ENCODE measurements around the gene CRYBG1. TPM values are rescaled to one million over a fixed set of nuclear protein-coding genes. Genes with fewer than 3 reads are reported as not detected.
A peak's percentile ranks its signal among the peaks of the same experiment; 100 is the strongest.

Gene CRYBG1
- polyA plus RNA-seq, 1 donor (not counting 4 experiments of a cell fraction or from before 2014, with no cell fraction given): 54.7 TPM

DNA sequence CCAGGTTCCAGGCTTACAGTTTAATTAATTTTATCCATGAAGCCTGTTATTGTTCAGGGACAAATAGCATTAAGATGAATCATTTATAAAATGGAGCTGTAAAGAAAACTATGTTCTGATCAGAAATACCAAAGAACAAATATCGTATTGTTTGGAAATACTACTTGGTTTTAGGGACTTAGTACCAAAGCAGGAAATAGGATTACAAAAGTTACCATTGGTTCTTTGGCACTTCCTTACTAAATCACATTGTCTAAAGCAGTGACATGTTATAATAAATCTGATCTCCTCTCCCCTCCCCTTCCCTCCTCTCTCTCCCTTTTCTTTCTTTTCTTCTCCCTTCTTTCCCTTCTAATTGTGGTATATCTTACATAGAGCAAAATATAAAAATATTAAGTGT lies 29.6 kb downstream of the CRYBG1 start:
- Histone ChIP-seq H3K4me3 (ENCODE audit: control insufficient read depth in 2 of 3, extremely low read depth in 1 of 3, insufficient read depth in 2 of 3, low read depth in 1 of 3, low read length in 3 of 3) (no peak overlapping the region), H3K9ac (ENCODE audit: control insufficient read depth, extremely low read depth, insufficient read depth, low read length) (no peak overlapping the region), H3K9me1 (ENCODE audit: control insufficient read depth, extremely low read depth, insufficient read depth, low read length) (no peaks in the 10 kb centered on the region), H3K27me3 (ENCODE audit: control insufficient read depth, extremely low read depth, insufficient read depth, low read length) (no peaks in the 10 kb centered on the region), H3K9me3 (ENCODE audit: control insufficient read depth, low read depth, low read length) (no peaks in the 10 kb centered on the region), H2AFZ (ENCODE audit: control insufficient read depth, low read length) (no peak overlapping the region), H3K4me2 (ENCODE audit: control insufficient read depth, extremely low read depth, insufficient read depth, low read depth, low read length) (no peak overlapping the region), H3K27ac (ENCODE audit: control insufficient read depth, insufficient read depth, low read length) (no peak overlapping the region), H3K36me3 (ENCODE audit: control insufficient read depth in 2 of 2, extremely low read depth in 1 of 2, insufficient read depth in 2 of 2, low read length in 2 of 2) (no peaks in the 10 kb centered on the region), H4K20me1 (ENCODE audit: control insufficient read depth, extremely low read depth, insufficient read depth, low read length) (no peaks in the 10 kb centered on the region), H3K79me2 (ENCODE audit: control insufficient read depth, insufficient read depth, low read length) (peaks cover 8% of the 10 kb centered on the region), H3K4me1 (ENCODE audit: control insufficient read depth, extremely low read depth, insufficient read depth, low read length) (peaks cover 15% of the 10 kb centered on the region)
- peak; percentile 51 for FAIRE-seq
- dilution Hi-C loops (cut with MboI; ENCODE audit: extremely low pct_ligation_motif_present, low sequenced_read_pairs): no loop called here
- TF ChIP-seq EZH2 (IDR thresholded peaks at IDR 0.05; ENCODE audit: low read length): no peak
- TF ChIP-seq, protein P1, sequence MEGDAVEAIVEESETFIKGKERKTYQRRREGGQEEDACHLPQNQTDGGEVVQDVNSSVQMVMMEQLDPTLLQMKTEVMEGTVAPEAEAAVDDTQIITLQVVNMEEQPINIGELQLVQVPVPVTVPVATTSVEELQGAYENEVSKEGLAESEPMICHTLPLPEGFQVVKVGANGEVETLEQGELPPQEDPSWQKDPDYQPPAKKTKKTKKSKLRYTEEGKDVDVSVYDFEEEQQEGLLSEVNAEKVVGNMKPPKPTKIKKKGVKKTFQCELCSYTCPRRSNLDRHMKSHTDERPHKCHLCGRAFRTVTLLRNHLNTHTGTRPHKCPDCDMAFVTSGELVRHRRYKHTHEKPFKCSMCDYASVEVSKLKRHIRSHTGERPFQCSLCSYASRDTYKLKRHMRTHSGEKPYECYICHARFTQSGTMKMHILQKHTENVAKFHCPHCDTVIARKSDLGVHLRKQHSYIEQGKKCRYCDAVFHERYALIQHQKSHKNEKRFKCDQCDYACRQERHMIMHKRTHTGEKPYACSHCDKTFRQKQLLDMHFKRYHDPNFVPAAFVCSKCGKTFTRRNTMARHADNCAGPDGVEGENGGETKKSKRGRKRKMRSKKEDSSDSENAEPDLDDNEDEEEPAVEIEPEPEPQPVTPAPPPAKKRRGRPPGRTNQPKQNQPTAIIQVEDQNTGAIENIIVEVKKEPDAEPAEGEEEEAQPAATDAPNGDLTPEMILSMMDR (optimal IDR thresholded peaks at IDR 0.05 in 1 of 3, IDR thresholded peaks at IDR 0.05 in 1 of 3, conservative IDR thresholded peaks at IDR 0.05 in 1 of 3; ENCODE audit: extremely low read depth in 1 of 3, insufficient read depth in 2 of 3, low read length in 3 of 3): no peak
- DNase-seq (ENCODE audit: low read depth, low spot score): no peak

DNA sequence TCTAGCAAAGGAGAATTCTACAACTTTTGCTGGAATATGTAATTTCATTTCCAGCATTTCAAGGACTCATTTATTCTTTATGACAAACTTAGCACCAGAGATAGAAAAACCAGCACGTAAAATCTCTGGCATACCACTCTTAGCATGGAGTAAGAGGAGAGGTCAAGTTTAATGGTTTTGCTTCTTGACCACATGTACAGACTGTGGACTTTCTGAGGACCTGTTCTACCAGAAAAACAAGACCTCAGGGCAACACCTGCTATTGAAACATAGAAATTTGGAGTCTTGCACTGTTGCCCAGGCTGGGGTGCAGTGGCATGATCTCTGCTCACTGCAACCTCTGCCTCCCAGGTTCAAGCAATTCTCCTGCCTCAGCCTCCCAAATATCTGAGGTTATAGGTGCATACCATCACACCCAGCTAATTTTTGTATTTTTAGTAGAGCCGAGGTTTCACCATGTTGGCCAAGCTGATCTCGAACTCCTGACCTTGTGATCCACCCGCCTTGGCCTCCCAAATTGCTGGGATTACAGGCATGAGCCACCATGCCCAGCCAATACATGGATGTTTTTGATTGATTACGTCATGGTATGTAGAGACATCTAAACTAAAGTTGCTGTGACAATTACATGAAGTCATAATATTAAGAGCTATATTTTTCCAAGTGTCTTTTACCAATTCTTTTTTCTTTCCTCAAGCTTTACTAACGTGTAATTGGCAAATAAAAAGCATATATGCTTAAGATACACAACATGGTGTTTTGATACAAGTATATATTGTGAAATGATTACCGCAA lies 36.1 kb downstream of the CRYBG1 start:
- H2AFZ ChIP-seq (ENCODE audit: control insufficient read depth, low read length): no peak overlapping the region
- H3K27me3 ChIP-seq (ENCODE audit: control insufficient read depth, extremely low read depth, insufficient read depth, low read length): no peaks in the 10 kb centered on the region
- H3K27ac ChIP-seq (ENCODE audit: control insufficient read depth, insufficient read depth, low read length): no peak overlapping the region
- dilution Hi-C loops (cut with MboI; ENCODE audit: extremely low pct_ligation_motif_present, low sequenced_read_pairs): no loop called here
- peaks cover 0 to 2% of the 10 kb centered on the region in 2 experiments for H3K36me3 ChIP-seq (ENCODE audit: control insufficient read depth in 2 of 2, extremely low read depth in 1 of 2, insufficient read depth in 2 of 2, low read length in 2 of 2)
- H3K4me1 ChIP-seq (ENCODE audit: control insufficient read depth, extremely low read depth, insufficient read depth, low read length): no peaks in the 10 kb centered on the region
- DNase-seq (ENCODE audit: low read depth, low spot score): no peak
- no peaks in the 10 kb centered on the region for H3K9me1 ChIP-seq (ENCODE audit: control insufficient read depth, extremely low read depth, insufficient read depth, low read length)
- TF ChIP-seq, protein P1 (optimal IDR thresholded peaks at IDR 0.05 in 1 of 3, IDR thresholded peaks at IDR 0.05 in 1 of 3, conservative IDR thresholded peaks at IDR 0.05 in 1 of 3; ENCODE audit: extremely low read depth in 1 of 3, insufficient read depth in 2 of 3, low read length in 3 of 3): no peak
- no peak for TF ChIP-seq EZH2 (IDR thresholded peaks at IDR 0.05; ENCODE audit: low read length)
- H4K20me1 ChIP-seq (ENCODE audit: control insufficient read depth, extremely low read depth, insufficient read depth, low read length): no peaks in the 10 kb centered on the region
- H3K4me3 ChIP-seq (ENCODE audit: control insufficient read depth in 2 of 3, extremely low read depth in 1 of 3, insufficient read depth in 2 of 3, low read depth in 1 of 3, low read length in 3 of 3): no peak overlapping the region
- H3K9ac ChIP-seq (ENCODE audit: control insufficient read depth, extremely low read depth, insufficient read depth, low read length): no peak overlapping the region
- peaks cover 5% of the 10 kb centered on the region for H3K79me2 ChIP-seq (ENCODE audit: control insufficient read depth, insufficient read depth, low read length)
- no peak overlapping the region for H3K4me2 ChIP-seq (ENCODE audit: control insufficient read depth, extremely low read depth, insufficient read depth, low read depth, low read length)
- no peak for FAIRE-seq
- no peaks in the 10 kb centered on the region for H3K9me3 ChIP-seq (ENCODE audit: control insufficient read depth, low read depth, low read length)
